ENCODE results near the gene RTN4RL2. TPM values are rescaled to one million over a fixed set of nuclear protein-coding genes. Genes with fewer than 3 reads are reported as not detected.

Gene RTN4RL2
- total and polyA plus RNA-seq, 10 of the 15 experiments (the other 5 are each of a cell fraction or from before 2014, with no cell fraction given), result 0.14 to 1.1 (median 0.52) TPM; not detected in 4

DNA sequence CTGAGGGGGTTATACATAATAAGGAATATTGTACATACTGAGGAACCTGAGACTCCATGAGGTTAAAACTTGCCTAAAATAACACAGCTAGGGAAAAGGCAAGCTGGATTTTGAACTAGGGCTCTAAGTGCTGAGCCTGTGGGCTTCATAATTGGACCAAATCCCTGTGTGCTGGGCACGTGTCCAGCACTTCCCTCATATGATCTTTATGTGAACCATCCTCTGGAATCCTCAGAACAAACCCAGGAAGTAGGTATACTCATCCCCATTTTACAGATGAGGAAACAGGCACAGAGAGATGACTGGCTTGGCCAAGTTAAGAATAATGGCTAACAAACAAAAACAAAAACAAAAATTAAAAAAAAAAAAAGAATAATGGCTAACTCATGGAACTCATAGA is 14.9 kb downstream of the RTN4RL2 start:
- BruUV-seq (replicated peaks), result TSS peak; percentile 63
- no peak overlapping the region for H2AFZ ChIP-seq (ENCODE audit: control insufficient read depth, low read depth, low read length)
- H3K27ac ChIP-seq (ENCODE audit: control insufficient read depth, insufficient read depth), result no peak overlapping the region
- CTCF ChIA-PET, result interaction anchor here (1.1 to 7.2 kb wide), 9 partner anchors 9 to 124 kb away, joined by 3 to 101 read pairs (median 6); partner anchors contain the start of genes RTN4RL2 and UBE2L6
- DNase-seq (ENCODE audit: low read depth, low spot score) (no peak), ATAC-seq (no peak), FAIRE-seq (no peak)
- SMC1A ChIA-PET (ENCODE audit: uncharacterized antibody, unreplicated experiment), result interaction anchor here (0.8 to 1.8 kb wide), 5 partner anchors 9 to 49 kb away, joined by 3 to 11 read pairs (median 4); no protein-coding TSS in a partner anchor
- H4K20me1 ChIP-seq (ENCODE audit: control insufficient read depth, insufficient read depth), result no peaks in the 10 kb centered on the region
- H3K9ac ChIP-seq (ENCODE audit: control insufficient read depth, insufficient read depth, low read length), result no peak overlapping the region
- no peaks in the 10 kb centered on the region for H3K9me3 ChIP-seq (replicated peaks; ENCODE audit: control insufficient read depth, insufficient read depth, low read length)
- peaks cover 24% of the 10 kb centered on the region for H3K4me1 ChIP-seq (ENCODE audit: control insufficient read depth, insufficient read depth, low read length)
- H3K27me3 ChIP-seq (replicated peaks in 1 of 2; ENCODE audit: control insufficient read depth in 2 of 2, insufficient read depth in 2 of 2, low read length in 1 of 2), result no peaks in the 10 kb centered on the region
- POLR2A ChIA-PET, result interaction anchor here (0.6 to 0.8 kb wide), 2 partner anchors 43 to 50 kb away, joined by 3 to 7 read pairs; no protein-coding TSS in a partner anchor
- in situ Hi-C loops (cut with MboI) (loop anchor here (25.0 kb wide), 1 partner anchor 638 kb away; no protein-coding TSS in a partner anchor), intact Hi-C loops (cut with micrococcal nuclease; ENCODE audit: unreplicated experiment) (loop anchor here (5.0 kb wide), 1 partner anchor 48 kb away; the partner anchor contains the start of gene SLC43A3)
- peak overlapping the region; percentile 86 for H3K4me2 ChIP-seq (ENCODE audit: control insufficient read depth, insufficient read depth)
- no peaks in the 10 kb centered on the region for H3K79me2 ChIP-seq (ENCODE audit: control insufficient read depth, insufficient read depth, low read length)
- RAD21 ChIA-PET (ENCODE audit: unreplicated experiment), result interaction anchor here (0.8 to 3.5 kb wide), 4 partner anchors 15 to 129 kb away, joined by 3 to 11 read pairs (median 8); partner anchors contain the start of gene RTN4RL2
- 64% methylated on average over 1 of the region's 1 CpG for WGBS (ENCODE audit: insufficient coverage, insufficient replicate concordance, low lambda C conversion rate, missing lambda C conversion rate)
- no peaks in the 10 kb centered on the region for H3K36me3 ChIP-seq (ENCODE audit: control insufficient read depth in 2 of 2, insufficient read depth in 2 of 2, low read length in 1 of 2)
- TF ChIP-seq JUNB (IDR thresholded peaks at IDR 0.05), result no peak
- no peak for TF ChIP-seq ZSCAN29 (IDR thresholded peaks at IDR 0.05)
- no peak for TF ChIP-seq NFYA (IDR thresholded peaks at IDR 0.05; ENCODE audit: borderline replicate concordance, low read depth, low read length)
- TF ChIP-seq ASH2L (IDR thresholded peaks at IDR 0.05; ENCODE audit: borderline replicate concordance, low read depth), result no peak
- TF ChIP-seq, protein P1, sequence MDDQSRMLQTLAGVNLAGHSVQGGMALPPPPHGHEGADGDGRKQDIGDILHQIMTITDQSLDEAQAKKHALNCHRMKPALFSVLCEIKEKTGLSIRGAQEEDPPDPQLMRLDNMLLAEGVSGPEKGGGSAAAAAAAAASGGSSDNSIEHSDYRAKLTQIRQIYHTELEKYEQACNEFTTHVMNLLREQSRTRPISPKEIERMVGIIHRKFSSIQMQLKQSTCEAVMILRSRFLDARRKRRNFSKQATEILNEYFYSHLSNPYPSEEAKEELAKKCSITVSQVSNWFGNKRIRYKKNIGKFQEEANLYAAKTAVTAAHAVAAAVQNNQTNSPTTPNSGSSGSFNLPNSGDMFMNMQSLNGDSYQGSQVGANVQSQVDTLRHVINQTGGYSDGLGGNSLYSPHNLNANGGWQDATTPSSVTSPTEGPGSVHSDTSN (IDR thresholded peaks at IDR 0.05; ENCODE audit: insufficient replicate concordance, low read depth, low read length), result no peak
- TF ChIP-seq RUNX3 (IDR thresholded peaks at IDR 0.05; ENCODE audit: low read length), result no peak
- no peak for TF ChIP-seq SREBF1 (IDR thresholded peaks at IDR 0.05; ENCODE audit: low read length)
- TF ChIP-seq, protein P2, sequence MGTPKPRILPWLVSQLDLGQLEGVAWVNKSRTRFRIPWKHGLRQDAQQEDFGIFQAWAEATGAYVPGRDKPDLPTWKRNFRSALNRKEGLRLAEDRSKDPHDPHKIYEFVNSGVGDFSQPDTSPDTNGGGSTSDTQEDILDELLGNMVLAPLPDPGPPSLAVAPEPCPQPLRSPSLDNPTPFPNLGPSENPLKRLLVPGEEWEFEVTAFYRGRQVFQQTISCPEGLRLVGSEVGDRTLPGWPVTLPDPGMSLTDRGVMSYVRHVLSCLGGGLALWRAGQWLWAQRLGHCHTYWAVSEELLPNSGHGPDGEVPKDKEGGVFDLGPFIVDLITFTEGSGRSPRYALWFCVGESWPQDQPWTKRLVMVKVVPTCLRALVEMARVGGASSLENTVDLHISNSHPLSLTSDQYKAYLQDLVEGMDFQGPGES (IDR thresholded peaks at IDR 0.05), result no peak
- no peak for TF ChIP-seq SMAD5 (IDR thresholded peaks at IDR 0.05; ENCODE audit: low read depth)
- no peak overlapping the region for H3K4me3 ChIP-seq

Data from GM12878 (cell line).